ES-I3 (cell line): ENCODE measurements around the gene SCRN2.
A peak's percentile ranks its signal among the peaks of the same experiment; 100 is the strongest.

ENCODE experiments used
- H3K36me3 ChIP-seq: 2 replicates; pipeline ENCODE4 v1.6.1; 2013; ENCODE audit warnings: mild to moderate bottlenecking, low read length, control low read depth, moderate library complexity; ENCODE audit not compliant: insufficient read depth
- H3K4me1 ChIP-seq: 2 replicates; pipeline ENCODE4 v1.6.1; 2013; ENCODE audit warnings: mild to moderate bottlenecking, control low read depth, low read length; ENCODE audit not compliant: insufficient read depth
- H3K9ac ChIP-seq: 2 replicates; pipeline ENCODE4 v1.6.1; 2013; ENCODE audit warnings: low read depth, mild to moderate bottlenecking, low read length, moderate library complexity
- H3K9me3 ChIP-seq: 2 replicates; pipeline ENCODE4 v1.6.1; 2013; ENCODE audit warnings: mild to moderate bottlenecking, low read length, moderate library complexity; ENCODE audit not compliant: control insufficient read depth, insufficient read depth

SCRN2 gene

DNA sequence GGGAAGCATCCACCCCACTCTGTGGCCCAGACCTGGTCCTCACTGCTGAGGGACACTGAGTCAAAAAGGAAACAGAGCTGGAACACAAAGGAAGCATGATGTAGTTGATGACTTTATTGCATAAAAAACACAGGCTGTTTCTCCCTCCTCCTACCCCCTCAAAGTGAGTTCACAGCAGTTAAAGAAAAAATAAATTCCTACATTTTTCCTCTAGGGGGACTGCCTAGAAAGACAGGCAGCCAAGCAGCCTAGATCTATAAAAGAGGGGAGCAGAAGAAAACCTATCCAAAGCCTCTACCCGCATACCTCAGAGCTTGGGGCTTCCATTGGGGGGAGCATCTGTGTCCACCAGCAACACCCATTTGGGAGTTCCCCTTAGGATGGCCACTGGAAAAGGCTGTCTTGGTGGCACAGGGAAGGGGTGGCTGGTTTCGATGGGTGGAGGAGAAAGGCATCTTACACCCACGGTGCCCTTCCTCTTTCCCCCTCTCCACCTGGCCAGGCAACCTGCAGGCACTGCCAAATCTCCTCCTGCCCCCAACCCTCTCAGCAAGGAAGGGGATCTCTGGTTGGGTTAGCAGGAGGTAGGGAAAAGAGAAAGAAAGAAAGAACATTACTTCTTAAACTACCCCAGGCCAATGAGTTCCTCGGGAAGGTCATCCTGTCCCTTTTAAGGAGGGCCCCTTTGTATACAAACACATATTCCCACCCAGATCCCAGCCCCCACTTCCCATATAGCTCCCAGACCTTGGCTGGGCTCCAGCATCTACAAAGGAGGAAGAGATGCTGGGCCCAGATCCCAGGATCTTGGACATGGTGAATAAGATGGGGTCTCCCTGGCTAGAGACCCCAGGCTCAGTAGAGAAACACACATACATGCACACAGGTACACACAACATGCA lies 4.0 kb upstream of the SCRN2 start:
- no peaks in the 10 kb centered on the region for H3K36me3 ChIP-seq
- no peak overlapping the region for H3K9ac ChIP-seq
- H3K4me1 ChIP-seq, result peaks cover 26% of the 10 kb centered on the region
- H3K9me3 ChIP-seq, result no peaks in the 10 kb centered on the region

GRCh38 chr17:47844227-47844626 lies 3.2 kb upstream of the SCRN2 start:
- Histone ChIP-seq H3K4me1 (peaks cover 21% of the 10 kb centered on the region; the same call in 1 of the 2 replicates), H3K9ac (no peak overlapping the region), H3K36me3 (no peaks in the 10 kb centered on the region), H3K9me3 (no peaks in the 10 kb centered on the region)

DNA sequence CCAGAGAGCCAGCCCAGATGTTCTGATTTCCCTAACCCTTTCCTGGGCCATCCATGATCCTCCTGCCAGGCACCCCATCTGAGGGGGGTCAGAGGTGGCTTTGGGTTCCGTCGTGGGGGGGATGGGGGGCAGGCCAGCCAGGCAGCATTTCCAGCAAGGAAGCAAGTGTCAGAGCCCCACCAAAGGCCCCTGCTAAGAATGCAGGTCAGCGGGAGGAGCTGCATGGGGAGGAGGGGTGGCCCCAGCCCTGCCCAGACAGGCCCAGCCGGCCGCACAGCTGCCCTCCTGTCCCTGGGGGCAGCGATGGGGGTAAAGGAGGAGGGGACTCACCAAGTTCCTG lies 2.3 kb upstream of the SCRN2 start:
- peaks cover 21% of the 10 kb centered on the region; the same call in 1 of the 2 replicates for H3K4me1 ChIP-seq
- no peaks in the 10 kb centered on the region for H3K36me3 ChIP-seq
- H3K9ac ChIP-seq, result no peak overlapping the region
- H3K9me3 ChIP-seq, result no peaks in the 10 kb centered on the region

DNA sequence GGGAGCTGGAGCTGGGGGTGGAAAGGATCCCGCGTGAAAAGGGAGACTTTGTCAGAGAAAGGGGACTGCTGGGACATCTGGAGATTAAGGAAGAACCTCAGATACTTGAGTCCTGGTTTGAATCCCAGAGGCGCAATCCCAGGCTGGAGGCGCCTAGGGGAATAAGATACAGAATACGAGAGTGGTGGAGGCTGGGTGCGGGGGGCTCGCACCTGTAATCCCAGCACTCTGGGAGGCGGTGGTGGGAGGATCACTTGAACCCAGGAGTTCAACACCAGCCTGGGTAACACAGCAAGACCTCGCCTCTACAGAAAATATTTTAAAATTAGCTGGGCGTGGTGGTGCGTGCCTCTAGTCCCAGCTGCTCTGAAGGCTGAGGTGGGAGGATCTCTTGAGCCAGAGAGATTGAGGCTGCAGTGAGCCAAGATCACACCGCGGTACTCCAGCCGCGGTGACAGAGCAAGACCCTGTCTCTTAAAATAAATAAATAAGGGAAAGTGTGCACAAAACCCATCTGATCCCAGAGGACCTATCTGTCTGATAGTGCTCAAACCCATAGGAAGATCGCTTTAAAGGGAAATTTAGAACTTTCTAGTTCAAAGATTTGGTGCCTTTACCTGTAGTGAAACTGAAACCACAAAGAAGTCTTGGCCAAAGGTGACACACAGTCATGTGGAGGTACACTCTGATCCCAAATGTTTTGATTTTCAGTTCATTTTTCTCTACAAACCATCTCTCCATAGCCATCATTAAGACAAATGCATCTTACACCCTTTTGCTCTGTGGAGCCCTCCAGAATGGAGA lies 617 bp upstream of the SCRN2 start:
- no peaks in the 10 kb centered on the region for H3K9me3 ChIP-seq
- H3K36me3 ChIP-seq, result no peaks in the 10 kb centered on the region
- 0 out of 2 replicates have a peak overlapping the region, but pooled peaks have one; percentile 85 for H3K9ac ChIP-seq
- H3K4me1 ChIP-seq, result peaks cover 21% of the 10 kb centered on the region; the same call in 1 of the 2 replicates

DNA sequence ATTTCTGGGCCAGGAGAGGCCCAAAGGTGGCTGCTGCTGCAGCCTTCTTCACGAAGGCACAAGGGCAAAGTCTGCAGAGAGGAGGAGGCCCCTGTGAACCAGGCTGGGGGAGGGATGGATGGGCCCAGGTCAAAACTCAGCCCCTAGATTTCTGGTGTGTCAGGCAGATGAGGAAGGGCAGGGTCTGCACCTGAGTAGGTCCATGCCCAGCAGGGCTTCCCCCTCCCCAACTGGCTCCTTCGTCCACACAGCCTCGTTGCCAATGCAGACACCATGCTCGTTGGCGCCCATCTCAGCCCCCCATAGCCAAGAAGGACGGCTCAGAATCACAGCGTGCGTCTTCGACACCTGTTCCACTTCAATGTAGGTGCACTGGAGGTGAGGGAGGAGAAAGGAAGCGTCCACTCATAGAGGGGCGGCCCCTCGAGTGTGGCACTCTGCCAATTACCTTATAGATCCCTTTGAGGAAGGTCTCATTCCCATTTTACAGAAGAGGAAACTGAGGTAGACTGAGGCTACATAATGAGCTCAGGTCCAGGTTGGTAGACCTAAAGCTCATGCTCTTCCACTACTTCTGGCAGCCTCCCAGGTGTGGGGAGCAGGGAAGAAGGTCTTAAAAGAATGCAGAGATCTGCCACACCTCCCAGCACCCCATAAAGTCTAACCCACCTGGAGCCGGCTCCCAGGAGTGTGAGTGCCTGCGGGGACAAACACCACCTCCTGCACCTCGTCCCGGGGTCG lies 902 bp downstream of the SCRN2 start:
- H3K9ac ChIP-seq, result peak overlapping the region; percentile 85
- no peaks in the 10 kb centered on the region for H3K36me3 ChIP-seq
- H3K4me1 ChIP-seq, result peaks cover 8% of the 10 kb centered on the region; the same call in 1 of the 2 replicates
- no peaks in the 10 kb centered on the region for H3K9me3 ChIP-seq

- no peaks in the 10 kb centered on the region for H3K36me3 ChIP-seq
- H3K9me3 ChIP-seq, result no peaks in the 10 kb centered on the region
- peaks cover 2% of the 10 kb centered on the region; the same call in 1 of the 2 replicates for H3K4me1 ChIP-seq
- H3K9ac ChIP-seq, result no peak overlapping the region
Measured at GRCh38 chr17:47839071-47839470, 2.0 kb downstream of the SCRN2 start.

DNA sequence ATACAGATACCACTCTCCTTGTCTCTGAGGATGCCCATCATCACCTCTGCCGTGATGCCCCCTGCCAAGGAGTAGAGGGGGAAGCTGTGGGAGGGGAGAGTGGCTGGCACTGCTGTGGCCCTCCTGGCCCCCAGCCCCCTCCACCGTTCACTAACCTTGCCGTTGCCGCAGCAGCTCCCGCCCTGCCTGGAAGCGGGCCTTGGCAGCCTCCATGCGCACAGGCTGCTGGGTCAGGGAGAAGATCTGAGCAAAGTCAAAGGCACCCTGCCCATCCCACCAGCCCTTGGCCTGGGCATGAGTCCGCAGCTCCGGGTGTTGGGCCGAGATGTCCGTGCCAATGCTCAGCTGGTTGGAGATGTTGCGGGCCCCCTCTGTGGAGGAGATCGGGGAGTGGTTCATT lies 2.4 kb downstream of the SCRN2 start:
- Histone ChIP-seq H3K9ac (no peak overlapping the region), H3K9me3 (no peaks in the 10 kb centered on the region), H3K4me1 (peaks cover 2% of the 10 kb centered on the region; the same call in 1 of the 2 replicates), H3K36me3 (no peaks in the 10 kb centered on the region)

- H3K4me1 ChIP-seq, result no peaks in the 10 kb centered on the region; the same call in 1 of the 2 replicates
- H3K9me3 ChIP-seq, result no peaks in the 10 kb centered on the region
- no peak overlapping the region for H3K9ac ChIP-seq
- H3K36me3 ChIP-seq, result no peaks in the 10 kb centered on the region
Measured at GRCh38 chr17:47837401-47838039, 3.6 kb downstream of the SCRN2 start.

DNA sequence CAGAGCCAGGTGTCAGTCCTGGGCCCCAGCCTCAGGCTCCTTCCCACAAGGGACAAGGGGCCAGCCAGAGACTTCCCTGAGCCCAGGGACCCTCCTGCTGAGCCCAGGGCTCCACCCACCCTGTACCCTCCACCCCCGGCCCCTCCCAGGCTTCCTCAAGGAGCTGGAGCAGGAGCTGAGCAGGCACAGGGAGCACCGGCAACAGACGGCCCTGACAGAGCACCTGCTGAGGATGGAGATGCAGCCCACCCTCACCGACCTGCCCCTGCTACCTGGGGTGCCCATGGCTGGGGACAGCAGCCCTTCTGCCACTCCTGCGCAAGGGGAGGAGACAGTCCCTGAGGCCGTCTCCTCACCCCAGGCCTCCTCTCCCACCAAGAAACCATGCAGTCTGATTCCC lies 4.5 kb downstream of the SCRN2 start:
- H3K9ac ChIP-seq, result no peak overlapping the region
- H3K36me3 ChIP-seq, result no peaks in the 10 kb centered on the region
- H3K4me1 ChIP-seq, result peaks cover 4% of the 10 kb centered on the region; the same call in 1 of the 2 replicates
- H3K9me3 ChIP-seq, result no peaks in the 10 kb centered on the region

GRCh38 chr17:47834756-47835155 lies 6.3 kb downstream of the SCRN2 start:
- peaks cover 9% of the 10 kb centered on the region for H3K4me1 ChIP-seq
- no peaks in the 10 kb centered on the region for H3K9me3 ChIP-seq
- H3K36me3 ChIP-seq, result no peaks in the 10 kb centered on the region
- no peak overlapping the region for H3K9ac ChIP-seq

- Histone ChIP-seq H3K9ac (peak overlapping the region; percentile 77; the same call in 1 of the 2 replicates), H3K4me1 (peaks cover 9% of the 10 kb centered on the region), H3K9me3 (no peaks in the 10 kb centered on the region), H3K36me3 (peaks cover 13% of the 10 kb centered on the region; the same call in 1 of the 2 replicates)
Measured at GRCh38 chr17:47831934-47832327, 9.1 kb downstream of the SCRN2 start.

GRCh38 chr17:47831003-47831933 lies 9.8 kb downstream of the SCRN2 start, which contains the start of the genes LRRC46 and MRPL10:
TSS of gene LRRC46 (plus strand) at chr17:47831670. CDS start at chr17:47831990, 320 bp downstream.
TSS of gene MRPL10 (minus strand) at chr17:47831541. CDS start at chr17:47831511, 30 bp downstream.
- peak within 1 kb of the TSS; percentile 77 for H3K9ac ChIP-seq
- H3K36me3 ChIP-seq, result peaks cover 17% of the 10 kb centered on the region; the same call in 1 of the 2 replicates
- H3K4me1 ChIP-seq, result peaks cover 9% of the 10 kb centered on the region
- H3K9me3 ChIP-seq, result no peaks in the 10 kb centered on the region
